Hippocampal formation (tissue), 2 donors: ENCODE results near the gene NACA2.
"Not testable (repeated sequence)": the region's sequence is repeated elsewhere in the genome, so short reads cannot be mapped to it uniquely, and the experiment has no call there.

Experiments
- DNase-seq, 2 donors: peaks; one replicate each; lab custom pipeline; 2025; lab: John Stamatoyannopoulos, UW

NACA2 gene

GRCh38 chr17:61599608-61600007 lies 8.6 kb upstream of the NACA2 start:
- no peak for DNase-seq

GRCh38 chr17:61598014-61598413 lies 7.0 kb upstream of the NACA2 start:
- DNase-seq = no peak

- DNase-seq = no peak
Observed at GRCh38 chr17:61597607-61598006, 6.6 kb upstream of the NACA2 start.

DNA sequence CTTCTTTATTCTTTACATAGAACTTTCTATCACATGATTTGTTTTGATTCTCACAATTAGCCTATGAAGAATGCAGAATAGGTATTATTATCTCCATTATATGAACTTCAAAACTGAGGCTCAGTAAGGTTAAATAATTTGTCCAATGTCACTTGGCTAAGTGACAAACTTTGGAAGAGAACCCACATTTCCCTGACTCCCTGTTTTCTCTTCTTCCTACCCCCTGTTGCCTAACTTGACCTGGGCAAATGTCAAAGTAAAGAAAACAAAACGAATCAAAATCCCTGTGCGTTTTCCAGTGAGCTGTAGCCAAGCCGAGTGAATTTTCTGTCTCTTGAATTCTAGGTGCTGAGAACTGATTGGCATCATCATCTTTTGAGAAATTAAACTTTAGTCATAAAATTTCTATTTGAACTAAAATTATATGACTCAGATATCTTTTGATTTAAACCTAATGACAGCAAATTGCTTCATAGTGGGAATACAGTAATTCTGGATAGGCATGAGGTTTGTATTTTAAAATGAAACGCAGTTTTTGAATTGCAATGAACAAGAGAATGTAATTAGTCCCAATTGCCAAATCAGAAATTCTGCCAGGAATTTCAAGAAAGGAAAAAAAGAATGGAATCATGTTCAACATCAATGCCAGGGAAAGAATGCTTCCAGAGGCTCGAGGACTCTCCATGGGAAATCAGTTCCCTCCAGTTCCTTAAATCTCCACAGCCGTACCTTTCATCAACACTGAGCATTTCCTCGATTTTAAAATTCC lies 4.6 kb upstream of the NACA2 start:
- DNase-seq = no peak

GRCh38 chr17:61594294-61594825 lies 3.3 kb upstream of the NACA2 start:
- no peak for DNase-seq

- no peak for DNase-seq
Observed at GRCh38 chr17:61593426-61593825, 2.4 kb upstream of the NACA2 start.

DNA sequence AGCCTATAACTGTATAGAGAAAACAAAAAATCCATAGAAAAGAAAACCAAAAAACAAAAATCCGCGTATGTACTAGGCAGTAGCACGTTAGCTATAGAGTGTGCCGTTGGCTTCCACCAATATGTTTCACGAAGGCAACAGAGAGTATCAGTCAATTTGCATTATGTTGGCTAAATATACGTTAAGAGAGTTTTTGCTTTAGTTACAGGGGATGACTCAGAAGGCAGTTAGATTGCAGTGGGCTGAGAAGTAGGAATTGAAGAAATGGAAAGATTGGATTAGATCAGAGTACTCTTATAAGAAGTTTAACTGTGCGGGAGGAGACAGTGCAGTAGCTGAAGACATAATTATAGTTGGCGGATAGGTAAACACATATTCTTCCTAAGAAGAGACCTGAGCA lies 911 bp upstream of the NACA2 start:
- DNase-seq = no peak

DNA sequence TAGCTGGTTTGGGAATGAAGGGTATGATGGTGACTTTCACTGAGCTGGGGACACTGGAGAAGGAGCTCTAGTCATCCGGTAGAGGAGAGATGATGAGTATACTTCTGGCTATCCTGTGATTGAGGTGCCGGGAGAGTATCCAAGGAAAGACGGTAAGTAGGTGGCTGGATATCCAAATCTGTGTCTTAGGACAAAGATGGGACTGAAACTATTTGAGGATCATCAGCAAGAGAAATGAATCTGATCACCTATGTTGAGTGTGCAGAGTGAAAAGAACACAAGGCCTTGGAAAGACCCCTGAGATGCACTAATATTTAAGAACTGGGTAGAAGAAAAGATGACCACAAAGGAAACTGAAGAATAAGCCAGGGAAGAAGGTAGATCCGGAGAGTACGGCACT lies 1.0 kb downstream of the NACA2 start:
- no peak for DNase-seq

- DNase-seq = no peak
Observed at GRCh38 chr17:61587807-61588660, 3.0 kb downstream of the NACA2 start.

- no peak for DNase-seq
Observed at GRCh38 chr17:61587242-61587641, 3.8 kb downstream of the NACA2 start.

DNA sequence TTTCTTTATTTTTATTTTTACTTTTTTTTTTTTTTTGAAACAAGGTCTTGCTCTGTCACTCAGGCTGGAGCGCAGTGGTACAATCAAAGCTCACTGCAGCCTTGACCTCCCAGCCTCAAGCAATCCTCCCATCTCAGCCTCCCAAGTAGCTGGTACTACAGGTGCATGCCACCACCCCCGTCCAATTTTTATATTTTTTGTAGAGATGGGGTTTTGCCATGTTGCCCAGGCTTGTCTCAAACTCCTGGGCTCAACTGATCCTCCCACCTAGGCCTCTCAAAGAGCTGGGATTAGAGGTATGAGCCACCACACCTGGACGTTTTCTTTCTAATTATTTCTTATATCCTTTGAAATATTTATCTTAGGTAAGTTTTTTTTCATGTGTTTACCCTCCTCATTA lies 4.4 kb downstream of the NACA2 start:
- not testable (repeated sequence) for DNase-seq

GRCh38 chr17:61586031-61586566 lies 4.9 kb downstream of the NACA2 start:
- no peak for DNase-seq

GRCh38 chr17:61584866-61585265 lies 6.2 kb downstream of the NACA2 start:
- DNase-seq = no peak

DNA sequence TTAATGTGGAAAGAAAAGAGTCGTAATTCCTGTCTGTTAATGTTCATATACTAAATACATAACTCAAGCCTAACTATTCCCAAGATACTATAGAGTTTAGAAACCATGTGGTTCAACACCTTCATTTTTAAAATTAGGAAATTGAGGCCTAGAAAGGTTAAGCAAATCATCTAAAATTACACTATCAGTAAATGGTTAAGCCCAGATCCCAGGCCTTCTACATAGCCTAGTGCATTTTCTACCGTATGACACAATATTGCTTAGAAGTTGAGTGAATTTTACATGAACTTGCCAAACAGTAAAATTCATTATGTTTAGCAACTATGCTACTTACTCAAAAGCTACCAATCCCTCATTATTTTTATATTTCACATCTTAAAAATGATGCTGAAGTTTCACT lies 6.8 kb downstream of the NACA2 start:
- DNase-seq = no peak

DNA sequence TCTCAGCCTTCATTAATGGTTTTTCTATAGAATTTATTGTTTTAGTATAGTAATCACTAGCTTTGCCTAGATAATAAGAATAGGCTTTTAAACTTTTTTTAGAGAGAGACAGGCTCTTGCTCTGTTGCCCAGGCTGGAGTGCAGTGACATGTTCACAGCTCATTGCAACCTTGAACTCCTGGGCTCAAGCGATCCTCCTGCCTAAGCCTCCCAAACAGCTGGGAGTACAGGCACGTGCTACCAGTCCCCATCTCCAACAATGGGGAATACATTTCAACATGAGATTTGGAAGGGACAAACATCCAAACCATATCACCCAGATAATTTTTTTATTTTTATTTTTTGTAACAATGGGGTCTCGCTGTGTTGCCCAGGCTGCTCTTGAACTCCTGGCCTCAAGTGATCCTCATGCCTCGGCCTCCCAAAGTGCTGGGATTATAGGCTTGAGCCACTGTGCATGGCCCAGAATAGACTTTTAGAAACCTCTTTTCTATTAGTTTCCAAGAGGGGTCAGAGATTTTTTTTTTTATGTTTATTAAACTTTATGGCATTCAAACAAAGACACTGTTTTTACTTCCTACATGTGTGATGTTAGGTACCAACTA lies 7.3 kb downstream of the NACA2 start:
- no peak for DNase-seq

GRCh38 chr17:61583242-61583641 lies 7.8 kb downstream of the NACA2 start:
- no peak for DNase-seq

DNA sequence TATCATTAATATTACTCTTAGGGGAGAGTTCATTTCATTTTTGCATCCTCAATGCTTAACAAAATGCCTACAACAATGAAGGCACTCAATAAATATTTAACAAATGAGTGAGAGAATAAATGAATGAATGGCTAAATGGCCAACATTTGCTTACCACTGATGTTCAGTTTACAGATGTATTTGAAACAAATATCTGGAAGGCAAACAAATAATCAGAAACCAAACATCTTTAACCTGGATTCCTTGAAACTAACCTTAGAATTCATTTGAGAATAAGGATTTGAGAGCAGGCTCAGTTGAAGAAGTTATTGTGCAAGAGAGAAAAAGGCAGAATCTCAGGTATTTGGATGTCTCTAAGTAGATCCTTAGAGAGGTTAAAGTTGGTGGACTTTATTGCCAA lies 8.4 kb downstream of the NACA2 start:
- no peak for DNase-seq

DNA sequence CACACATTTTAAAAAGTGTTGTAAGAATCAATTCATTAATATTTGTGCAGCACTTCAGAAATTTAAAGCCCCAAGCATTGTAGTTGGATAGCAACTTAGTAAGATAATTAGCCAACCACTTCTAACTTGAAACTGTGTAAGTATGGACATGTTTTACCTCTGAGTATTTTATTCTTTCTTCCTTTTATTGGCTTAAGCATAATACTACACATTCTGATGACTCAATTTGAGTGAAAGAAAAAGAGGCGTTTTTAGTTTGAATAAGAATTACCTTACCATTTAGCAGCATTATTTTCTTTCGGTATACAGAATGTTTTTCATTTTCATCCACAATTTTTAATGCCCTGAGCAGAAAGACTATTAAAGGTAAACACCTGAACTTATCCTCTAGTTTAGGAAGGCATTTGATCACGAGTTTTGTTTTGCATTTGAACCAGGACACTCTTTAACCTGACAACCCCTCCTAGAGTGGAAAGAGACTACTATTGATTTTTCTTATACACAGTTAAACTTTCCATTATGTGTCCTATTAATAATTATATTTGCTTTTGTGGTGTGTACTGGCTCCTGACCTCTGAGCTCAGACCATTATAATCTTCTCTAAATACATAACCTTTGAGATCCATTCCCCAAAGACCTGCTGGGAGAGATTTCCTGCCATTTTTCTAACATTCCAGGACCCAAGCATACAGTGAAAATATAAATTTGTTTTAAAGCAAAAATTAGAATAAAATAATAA lies 9.2 kb downstream of the NACA2 start:
- DNase-seq = no peak

DNA sequence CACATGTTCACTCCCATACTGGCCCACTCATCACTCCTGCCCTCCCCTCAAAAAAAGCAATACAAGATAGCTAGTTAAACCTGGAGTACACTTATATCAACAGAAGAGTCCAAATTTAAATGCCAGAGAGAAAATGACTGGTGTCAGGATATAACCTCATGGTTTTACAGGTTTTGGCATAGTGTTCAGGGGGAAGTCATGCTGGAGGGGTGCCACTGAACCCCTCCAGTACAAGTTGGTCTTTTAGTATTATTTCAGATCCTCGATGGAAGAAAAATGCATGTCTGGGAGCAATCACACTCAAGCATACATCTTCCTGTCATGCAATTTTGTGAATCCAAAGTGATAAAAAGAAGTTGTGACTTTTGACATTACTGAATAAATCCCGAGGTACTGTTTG lies 10.5 kb downstream of the NACA2 start:
- DNase-seq = no peak

DNA sequence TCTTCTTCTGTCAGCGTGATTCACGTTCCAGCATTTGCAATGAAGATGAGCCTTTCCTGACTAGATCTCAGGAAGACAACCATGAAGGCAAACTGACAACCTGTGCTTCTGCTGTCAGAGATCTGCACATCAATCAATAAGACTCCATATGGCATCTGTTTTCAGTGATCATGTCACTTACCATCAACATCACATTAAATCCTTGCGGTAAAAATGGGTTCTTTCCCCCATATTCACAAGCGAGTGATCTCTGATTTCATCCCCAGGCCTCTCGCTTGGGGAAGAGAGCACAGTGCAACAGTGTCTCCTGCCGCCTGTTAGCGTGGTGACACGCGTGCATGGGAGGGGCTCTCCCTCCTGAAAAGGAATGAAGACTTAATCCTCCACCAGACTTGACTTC lies 11.1 kb downstream of the NACA2 start:
- no peak for DNase-seq

- no peak for DNase-seq
Observed at GRCh38 chr17:61579347-61579746, 11.7 kb downstream of the NACA2 start.

DNA sequence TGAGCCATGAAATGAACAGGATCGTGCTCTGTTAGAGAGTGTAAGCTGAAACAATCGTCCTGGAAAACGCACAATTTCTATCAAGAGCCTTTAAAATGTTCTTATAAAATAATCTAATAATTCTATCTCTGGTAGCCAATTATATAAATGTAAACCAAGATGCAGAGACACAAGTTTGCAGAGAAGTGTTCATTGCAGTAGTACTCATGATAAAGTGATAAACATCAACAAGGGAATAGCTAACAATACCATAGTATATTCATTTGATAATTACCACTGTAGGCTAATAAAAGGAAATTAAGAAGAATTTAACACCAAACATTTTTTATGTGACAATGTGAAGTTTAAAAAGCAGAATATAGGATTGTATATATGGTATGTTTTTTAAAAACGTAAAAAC lies 12.4 kb downstream of the NACA2 start:
- DNase-seq = no peak
